HUES48 (cell line): Measurements from ENCODE around the gene ZNF521.

ENCODE experiments used
- H3K27ac ChIP-seq: one replicate; pipeline ENCODE4 v1.7.0; 2013; ENCODE audit warnings: low read depth, low read length, inconsistent platforms
- H3K27me3 ChIP-seq: 2 replicates; pipeline ENCODE4 v1.6.1; 2013; ENCODE audit warnings: mild to moderate bottlenecking, low read length; ENCODE audit not compliant: control insufficient read depth, insufficient read depth
- H3K36me3 ChIP-seq: 2 replicates; pipeline ENCODE4 v1.6.1; 2013; ENCODE audit warnings: low read length; ENCODE audit not compliant: control insufficient read depth, insufficient read depth
- H3K4me1 ChIP-seq: 2 replicates; pipeline ENCODE4 v1.6.1; 2013; ENCODE audit warnings: mild to moderate bottlenecking, low read length; ENCODE audit not compliant: control insufficient read depth, insufficient read depth
- H3K4me3 ChIP-seq: 2 replicates; pipeline ENCODE4 v1.5.1; 2013; ENCODE audit warnings: mild to moderate bottlenecking, low read depth, low read length
- H3K9ac ChIP-seq: 2 replicates; pipeline ENCODE4 v1.6.1; 2013; ENCODE audit warnings: mild to moderate bottlenecking, low read depth, low read length, moderate library complexity
- H3K9me3 ChIP-seq: 2 replicates; pipeline ENCODE4 v1.6.1; 2013; ENCODE audit warnings: low read length; ENCODE audit not compliant: control insufficient read depth, insufficient read depth

Gene ZNF521

GRCh38 chr18:25166113-25166512, 185.9 kb downstream of the ZNF521 start:
- H3K4me1 ChIP-seq = peaks cover 9% of the 10 kb centered on the region
- H3K9me3 ChIP-seq = no peaks in the 10 kb centered on the region
- H3K9ac ChIP-seq = no peak overlapping the region
- H3K36me3 ChIP-seq = no peaks in the 10 kb centered on the region
- H3K27ac ChIP-seq = no peak overlapping the region
- H3K27me3 ChIP-seq = no peaks in the 10 kb centered on the region
- H3K4me3 ChIP-seq = no peak overlapping the region

DNA sequence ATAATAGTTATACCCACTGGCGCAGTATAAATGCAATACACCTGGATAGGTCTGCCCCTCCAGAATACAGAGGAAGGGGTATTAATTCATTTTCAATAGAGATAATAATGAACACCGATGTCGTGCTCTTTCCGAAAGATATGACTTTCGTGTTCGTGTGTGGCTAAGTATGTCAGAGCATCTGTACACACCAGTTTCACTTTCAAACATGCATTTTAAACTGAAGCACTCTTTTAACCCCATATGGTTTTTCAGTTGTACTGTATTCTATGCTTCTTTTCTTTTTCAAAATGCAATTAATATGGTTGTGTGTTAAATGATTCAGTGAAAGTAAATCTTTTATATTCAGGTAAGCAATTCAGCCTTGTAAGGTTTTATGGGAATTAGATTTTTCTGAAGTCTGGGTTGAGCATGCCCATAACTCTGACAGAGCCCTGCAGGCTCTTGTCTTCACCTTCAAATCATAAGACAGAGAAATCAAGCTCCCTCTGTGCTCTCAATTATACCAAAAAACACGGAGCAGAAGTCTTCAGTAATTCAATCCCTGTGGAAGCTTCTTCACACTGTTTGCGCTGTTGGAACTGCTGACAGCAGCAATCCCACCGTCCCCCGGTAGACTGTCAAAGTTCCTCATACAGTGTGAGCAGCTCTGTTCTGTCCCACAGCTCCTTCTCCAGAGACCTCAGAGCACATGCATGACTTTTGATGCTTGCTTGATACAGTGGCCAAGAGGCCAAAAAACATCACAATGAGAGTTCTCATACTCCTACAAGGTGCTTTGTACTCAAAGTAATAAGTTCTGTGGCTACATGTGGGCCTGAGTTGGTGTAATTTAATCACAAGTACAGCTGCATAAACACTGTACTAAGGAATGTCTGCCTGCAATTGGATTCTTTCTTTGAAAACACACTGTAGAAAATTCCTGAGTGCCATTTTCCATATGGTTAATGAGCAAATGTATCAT, 186.8 kb downstream of the ZNF521 start:
- Histone ChIP-seq H3K27ac (no peak overlapping the region), H3K4me3 (no peak overlapping the region), H3K9me3 (no peaks in the 10 kb centered on the region), H3K27me3 (no peaks in the 10 kb centered on the region), H3K36me3 (no peaks in the 10 kb centered on the region), H3K4me1 (peaks cover 9% of the 10 kb centered on the region), H3K9ac (no peak overlapping the region)

GRCh38 chr18:25164211-25164847, 187.6 kb downstream of the ZNF521 start:
- no peak overlapping the region for H3K9ac ChIP-seq

DNA sequence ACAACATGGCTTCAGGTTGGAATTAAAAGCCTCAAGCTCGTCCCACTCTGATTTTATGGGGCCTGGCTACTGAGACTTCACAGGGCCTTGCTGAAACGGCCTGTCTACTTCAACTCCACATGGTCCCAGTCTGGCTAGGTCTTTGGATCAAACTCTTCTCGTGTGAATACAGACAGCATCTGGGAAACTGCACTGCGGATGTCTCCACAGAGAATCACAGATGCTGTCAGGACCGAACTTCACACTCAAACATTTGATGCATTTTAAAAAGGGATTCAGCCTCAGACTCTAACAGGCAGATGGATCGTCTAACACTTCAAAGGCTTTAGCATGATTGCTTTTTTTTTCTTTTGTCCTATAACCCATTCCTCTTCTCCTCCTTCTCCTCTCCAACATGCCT, 198.5 kb downstream of the ZNF521 start:
- no peaks in the 10 kb centered on the region for H3K4me1 ChIP-seq
- no peaks in the 10 kb centered on the region for H3K36me3 ChIP-seq
- H3K4me3 ChIP-seq = no peak overlapping the region
- no peak overlapping the region for H3K9ac ChIP-seq
- no peaks in the 10 kb centered on the region for H3K9me3 ChIP-seq
- no peak overlapping the region for H3K27ac ChIP-seq
- no peaks in the 10 kb centered on the region for H3K27me3 ChIP-seq

More at GRCh38 chr18:25164211-25164847, 187.6 kb downstream of the ZNF521 start:
- no peaks in the 10 kb centered on the region for H3K9me3 ChIP-seq
- no peaks in the 10 kb centered on the region for H3K27me3 ChIP-seq
- H3K36me3 ChIP-seq = no peaks in the 10 kb centered on the region
- no peak overlapping the region for H3K27ac ChIP-seq
- peaks cover 9% of the 10 kb centered on the region for H3K4me1 ChIP-seq
- no peak overlapping the region for H3K4me3 ChIP-seq

DNA sequence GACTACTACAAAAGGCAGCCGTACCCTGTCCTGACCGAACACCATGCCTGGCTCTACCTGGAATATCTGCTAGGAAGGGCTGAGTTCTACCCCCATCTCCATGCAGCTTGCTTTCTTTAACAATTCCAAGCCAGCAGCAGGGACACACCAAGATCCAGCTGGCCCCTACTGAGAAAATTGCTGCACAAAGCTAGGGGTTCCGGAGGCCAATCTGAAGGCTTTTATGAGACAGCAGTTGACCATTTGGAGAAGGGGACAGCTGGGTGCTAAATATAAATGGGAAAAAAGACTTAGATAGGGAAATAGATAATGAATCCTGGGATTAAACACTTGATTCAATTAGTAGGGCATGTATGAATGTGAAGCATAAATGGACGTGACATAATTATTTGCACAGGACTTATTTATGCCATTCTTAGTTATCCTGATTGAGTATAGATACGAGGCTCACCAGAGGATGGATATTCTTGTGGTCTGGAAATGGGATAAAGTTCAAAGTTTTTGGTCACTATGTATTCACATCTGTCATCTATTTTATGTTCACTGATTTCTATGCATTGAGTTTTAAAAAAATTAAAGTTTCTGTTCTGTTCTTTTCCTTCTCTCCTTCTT, 204.0 kb downstream of the ZNF521 start:
- H3K27me3 ChIP-seq = no peaks in the 10 kb centered on the region
- H3K9me3 ChIP-seq = no peaks in the 10 kb centered on the region
- no peaks in the 10 kb centered on the region for H3K36me3 ChIP-seq
- no peak overlapping the region for H3K9ac ChIP-seq
- H3K4me1 ChIP-seq = no peaks in the 10 kb centered on the region
- no peak overlapping the region for H3K27ac ChIP-seq
- no peak overlapping the region for H3K4me3 ChIP-seq

DNA sequence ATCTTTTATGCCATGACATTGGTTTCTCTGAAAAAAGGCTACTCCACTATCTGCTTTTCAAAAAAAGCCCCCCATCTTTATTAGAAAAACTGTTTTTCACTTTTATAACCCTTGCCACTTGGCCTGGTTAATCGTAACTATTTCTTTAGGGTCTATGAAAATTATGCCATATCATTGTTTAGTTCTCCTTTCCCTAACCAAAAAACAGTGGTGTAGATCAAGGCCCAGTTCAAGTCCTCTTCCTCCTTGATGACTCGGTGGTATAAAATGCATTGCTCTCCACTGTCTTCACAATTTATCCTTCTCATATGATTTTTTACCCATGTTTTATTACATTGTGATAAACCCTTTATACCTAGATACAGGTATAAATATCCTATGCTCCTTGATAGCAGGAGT, 205.5 kb downstream of the ZNF521 start:
- H3K27ac ChIP-seq = no peak overlapping the region
- H3K4me1 ChIP-seq = no peaks in the 10 kb centered on the region
- H3K4me3 ChIP-seq = no peak overlapping the region
- no peak overlapping the region for H3K9ac ChIP-seq
- H3K36me3 ChIP-seq = no peaks in the 10 kb centered on the region
- H3K9me3 ChIP-seq = no peaks in the 10 kb centered on the region
- no peaks in the 10 kb centered on the region for H3K27me3 ChIP-seq

GRCh38 chr18:25145731-25146511, 206.0 kb downstream of the ZNF521 start:
- no peaks in the 10 kb centered on the region for H3K9me3 ChIP-seq
- no peak overlapping the region for H3K9ac ChIP-seq
- H3K4me3 ChIP-seq = no peak overlapping the region
- no peaks in the 10 kb centered on the region for H3K36me3 ChIP-seq
- H3K27me3 ChIP-seq = no peaks in the 10 kb centered on the region
- H3K4me1 ChIP-seq = no peaks in the 10 kb centered on the region
- no peak overlapping the region for H3K27ac ChIP-seq

GRCh38 chr18:25144820-25145219, 207.1 kb downstream of the ZNF521 start:
- Histone ChIP-seq H3K4me1 (no peaks in the 10 kb centered on the region), H3K36me3 (no peaks in the 10 kb centered on the region), H3K9ac (no peak overlapping the region), H3K27ac (no peak overlapping the region), H3K4me3 (no peak overlapping the region), H3K27me3 (no peaks in the 10 kb centered on the region), H3K9me3 (no peaks in the 10 kb centered on the region)

DNA sequence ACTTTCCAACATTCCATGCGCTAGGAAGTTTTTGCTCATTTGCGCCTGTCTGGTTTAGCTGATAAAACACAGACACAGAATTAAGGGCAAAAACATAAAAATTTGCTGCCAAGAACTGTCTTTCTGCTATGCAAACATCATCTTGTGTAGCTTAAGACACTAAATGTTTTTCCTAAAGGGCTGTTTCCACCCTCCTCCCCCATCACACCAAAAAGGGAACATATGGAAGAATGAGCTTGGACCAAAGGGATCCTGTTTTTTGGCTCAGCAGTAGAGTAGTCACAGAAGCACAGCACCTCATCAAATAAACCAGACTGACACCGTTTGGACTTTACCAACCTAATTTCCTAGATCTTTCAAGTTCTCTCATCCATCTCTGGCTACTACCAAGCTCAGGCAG, 210.1 kb downstream of the ZNF521 start:
- H3K27ac ChIP-seq = no peak overlapping the region
- no peaks in the 10 kb centered on the region for H3K9me3 ChIP-seq
- H3K4me3 ChIP-seq = no peak overlapping the region
- no peaks in the 10 kb centered on the region for H3K36me3 ChIP-seq
- H3K4me1 ChIP-seq = no peaks in the 10 kb centered on the region
- H3K27me3 ChIP-seq = no peaks in the 10 kb centered on the region
- no peak overlapping the region for H3K9ac ChIP-seq

GRCh38 chr18:25141399-25141798, 210.6 kb downstream of the ZNF521 start:
- H3K9me3 ChIP-seq = no peaks in the 10 kb centered on the region
- no peaks in the 10 kb centered on the region for H3K4me1 ChIP-seq
- H3K27me3 ChIP-seq = no peaks in the 10 kb centered on the region
- H3K27ac ChIP-seq = no peak overlapping the region
- H3K36me3 ChIP-seq = no peaks in the 10 kb centered on the region
- no peak overlapping the region for H3K4me3 ChIP-seq
- H3K9ac ChIP-seq = no peak overlapping the region
